AG20443 (cell line): ENCODE results near the gene ADPRS.

Experiments used
- DNase-seq: peaks from one replicate; pipeline ENCODE4 v3.0.0; 2012; ENCODE audit warnings: low spot score, mixed read lengths

ADPRS gene

GRCh38 chr1:36108314-36108713, 19.6 kb downstream of the ADPRS start:
- peak; percentile 30 for DNase-seq

GRCh38 chr1:36109041-36109679, 20.5 kb downstream of the ADPRS start:
- DNase-seq, result peak; percentile 90

- DNase-seq, result no peak
These were observed 22.5 kb downstream of the ADPRS start for GRCh38 chr1:36111151-36111550.

DNA sequence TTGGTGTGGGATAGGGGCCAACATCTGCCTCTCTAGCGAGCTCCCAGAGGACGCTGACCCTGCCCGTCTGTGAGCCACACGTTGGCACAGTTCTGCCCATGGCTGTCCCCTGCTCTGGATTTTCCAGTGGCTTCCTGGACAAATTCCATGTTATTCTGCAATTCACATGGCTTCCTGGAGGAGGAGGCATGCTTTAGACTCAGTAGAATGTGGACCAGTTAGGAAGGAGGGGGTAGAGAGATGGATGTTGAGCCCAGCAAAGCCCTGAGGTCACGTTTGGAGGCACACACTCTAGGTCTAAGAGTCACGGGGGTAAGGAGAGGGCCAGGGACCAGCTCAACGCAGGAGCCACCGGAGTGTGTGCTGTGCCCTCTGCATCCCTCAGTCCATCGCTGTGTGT, 24.1 kb downstream of the ADPRS start:
- no peak for DNase-seq

DNA sequence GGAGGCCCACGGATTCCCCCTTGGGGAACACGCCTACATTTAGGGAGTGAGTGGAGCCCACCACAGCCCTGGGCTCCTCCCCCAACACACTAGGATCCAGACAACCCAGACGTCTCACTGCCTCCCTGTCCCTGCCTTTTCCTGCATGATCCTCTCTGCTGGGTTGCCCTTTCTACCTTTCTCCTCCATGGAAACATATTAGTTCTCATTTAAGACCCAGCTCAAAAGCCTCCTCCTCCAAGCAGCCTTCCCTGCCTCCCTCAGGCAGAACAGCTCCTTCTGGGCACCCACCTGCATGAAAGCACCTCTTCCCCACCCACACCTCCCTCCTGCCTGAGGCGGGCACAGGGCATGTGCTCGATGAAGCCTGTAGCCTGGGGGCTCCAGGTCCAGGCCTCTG, 25.7 kb downstream of the ADPRS start:
- DNase-seq, result no peak

DNA sequence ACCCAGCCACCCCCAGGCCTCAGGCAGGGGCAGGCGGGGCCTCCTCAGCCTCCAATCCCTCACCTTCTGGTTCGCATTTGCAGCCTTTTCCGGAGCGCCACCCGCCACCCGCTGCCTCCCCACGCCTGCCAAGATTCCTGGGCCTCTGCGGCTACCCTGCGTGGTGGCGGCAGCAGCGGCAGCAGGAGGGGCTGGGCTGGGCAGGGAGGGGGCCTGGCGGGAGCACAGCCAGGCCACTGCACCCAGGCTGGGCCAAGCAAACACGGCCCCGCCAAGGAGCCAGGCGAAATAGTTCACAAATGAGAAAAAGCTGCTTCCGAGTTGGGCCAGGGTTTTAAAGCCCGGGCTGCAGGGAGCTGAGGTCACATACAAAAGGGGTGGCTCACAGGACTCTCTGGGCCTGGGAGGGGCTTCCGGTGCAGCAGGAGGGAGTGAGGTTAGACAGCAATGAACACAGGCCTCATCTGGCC, 26.5 kb downstream of the ADPRS start:
- DNase-seq, result peak; percentile 94

DNA sequence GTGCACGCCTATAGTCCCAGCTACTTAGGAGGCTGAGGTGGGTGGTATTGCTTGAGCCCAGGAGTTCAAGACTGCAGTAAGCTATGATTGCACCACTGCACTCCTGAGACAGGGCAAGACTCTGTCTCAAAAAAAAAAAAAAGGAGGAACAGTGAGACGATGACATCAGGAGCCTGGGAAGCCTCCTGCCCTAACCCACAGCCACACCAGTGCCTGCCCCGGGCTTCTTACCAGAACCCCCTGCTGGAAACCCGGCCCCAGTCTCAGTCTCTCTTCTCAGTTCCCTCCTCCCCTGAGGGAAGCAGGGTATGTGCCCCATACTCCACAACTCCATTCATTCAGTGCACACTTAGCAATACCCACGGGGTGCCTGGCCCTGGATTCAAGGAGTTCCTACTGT, 27.2 kb downstream of the ADPRS start:
- peak; percentile 88 for DNase-seq

DNA sequence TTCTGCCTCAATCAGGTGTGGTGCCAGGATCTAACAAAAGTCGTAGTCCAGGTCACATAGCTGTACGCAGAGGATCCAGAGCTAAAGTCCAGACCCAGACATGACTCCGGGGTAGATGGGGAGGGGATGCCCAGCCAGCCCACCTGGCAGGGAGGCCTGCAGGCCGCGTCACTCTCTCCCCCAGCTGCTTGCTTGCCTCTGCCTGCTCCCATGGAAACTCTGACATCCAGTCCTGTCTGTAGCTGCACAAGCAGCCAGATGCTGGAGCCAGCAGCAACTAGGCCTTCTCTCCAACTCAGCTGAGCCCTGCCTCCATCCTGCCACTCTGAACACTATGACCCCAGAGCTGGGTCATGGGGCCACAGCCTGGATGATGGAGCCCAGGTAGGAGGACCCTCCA, 28.2 kb downstream of the ADPRS start:
- DNase-seq, result no peak

DNA sequence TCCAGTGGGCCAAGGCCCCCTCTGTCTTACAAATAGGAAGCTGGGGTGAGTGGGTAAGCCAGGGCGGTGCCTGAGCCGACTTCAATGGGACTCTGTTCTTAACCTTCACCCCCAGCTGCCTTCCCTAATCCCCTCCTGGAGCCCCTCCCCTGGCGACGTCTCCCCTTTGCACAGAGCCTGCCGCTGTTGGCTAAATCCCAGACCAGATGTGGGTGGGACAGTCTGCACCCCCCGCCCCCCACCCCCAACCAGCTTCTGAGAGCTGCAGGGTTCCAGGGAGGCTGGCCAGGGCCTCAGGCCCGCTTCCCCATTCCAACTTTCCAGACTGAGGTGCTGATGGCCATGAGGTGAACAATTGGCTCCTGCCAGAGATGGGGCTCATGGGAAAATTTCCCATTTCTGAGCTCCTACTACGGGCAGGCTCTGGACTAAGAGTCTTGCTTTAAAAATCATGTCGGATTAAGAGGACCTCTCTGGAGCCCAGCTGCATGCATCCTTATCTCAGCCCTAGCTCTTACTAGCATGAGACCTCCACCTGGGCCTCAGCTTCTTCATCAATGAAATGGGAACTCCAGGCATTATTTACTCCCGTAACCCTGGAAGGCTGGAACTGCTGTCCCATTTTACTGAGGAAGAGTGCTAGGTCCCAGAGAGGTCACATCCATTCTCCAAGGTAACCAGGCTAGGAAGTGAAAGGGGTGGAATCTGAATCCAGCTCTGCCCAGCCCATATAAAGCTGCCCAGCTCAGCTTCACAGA, 29.9 kb downstream of the ADPRS start:
- DNase-seq, result no peak

DNA sequence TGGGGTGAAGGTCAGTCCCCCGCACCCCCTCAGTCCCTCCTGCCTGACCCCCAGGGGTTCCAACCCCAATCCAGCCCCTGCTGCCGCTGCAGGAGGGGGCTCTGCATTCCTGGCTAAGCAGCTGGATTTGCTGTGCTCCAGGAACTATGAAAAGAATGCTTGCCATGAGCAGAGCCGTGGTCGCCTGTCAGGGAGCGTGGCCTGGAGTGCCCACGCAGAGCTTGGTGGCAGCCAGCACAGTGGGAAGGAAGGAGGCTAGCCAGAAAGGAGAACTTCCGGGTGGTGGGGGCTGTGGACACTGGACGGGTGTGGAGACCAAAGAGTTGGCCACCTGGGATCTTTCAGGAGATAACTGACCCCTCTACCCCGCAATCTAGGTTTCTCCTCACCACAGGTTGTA, 30.8 kb downstream of the ADPRS start:
- DNase-seq, result no peak

DNA sequence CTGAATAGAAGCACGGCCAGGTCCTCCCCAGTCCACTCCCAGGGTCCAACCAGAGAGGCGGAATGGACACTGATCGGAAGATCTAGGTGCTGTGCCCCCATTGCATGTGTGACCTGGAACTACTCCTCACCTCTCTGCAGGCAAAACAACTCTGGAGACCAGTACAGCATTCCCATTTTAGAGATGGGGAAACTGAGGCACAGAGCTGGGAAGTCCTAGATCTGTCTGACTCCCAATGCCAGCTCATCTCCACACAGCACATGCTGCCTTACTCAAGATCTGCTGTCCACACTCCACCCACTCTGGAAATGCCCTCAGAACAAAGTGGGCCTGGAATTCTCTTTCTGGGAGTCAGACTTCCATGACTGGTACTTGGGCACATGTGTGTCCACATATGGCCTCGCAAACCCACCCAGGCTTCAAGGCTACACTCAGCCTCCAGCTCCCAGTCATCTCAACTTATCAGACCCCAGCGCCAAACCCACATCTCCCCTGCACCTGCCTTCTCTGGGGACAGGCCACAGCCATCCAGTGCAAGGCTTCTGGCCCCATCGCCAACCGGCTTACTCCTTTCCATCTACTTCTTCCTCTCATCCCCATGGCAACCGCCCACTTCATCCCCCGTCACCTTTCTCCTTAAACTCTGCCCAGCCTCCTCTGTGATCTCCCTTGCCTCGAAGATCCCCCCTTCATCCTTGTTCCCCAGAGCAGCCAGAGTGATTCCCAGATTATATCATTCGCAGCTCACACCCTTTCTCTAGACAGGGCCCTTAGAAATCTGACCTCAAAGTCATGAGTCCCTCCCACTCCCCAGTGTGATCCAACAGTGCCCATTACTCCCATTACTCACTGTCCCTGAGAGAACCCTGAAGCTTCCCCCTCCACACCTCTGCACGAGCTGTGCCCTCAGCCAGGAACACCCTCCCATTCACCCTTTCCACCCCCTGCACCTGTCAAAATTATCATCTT, 33.7 kb downstream of the ADPRS start:
- DNase-seq, result no peak

DNA sequence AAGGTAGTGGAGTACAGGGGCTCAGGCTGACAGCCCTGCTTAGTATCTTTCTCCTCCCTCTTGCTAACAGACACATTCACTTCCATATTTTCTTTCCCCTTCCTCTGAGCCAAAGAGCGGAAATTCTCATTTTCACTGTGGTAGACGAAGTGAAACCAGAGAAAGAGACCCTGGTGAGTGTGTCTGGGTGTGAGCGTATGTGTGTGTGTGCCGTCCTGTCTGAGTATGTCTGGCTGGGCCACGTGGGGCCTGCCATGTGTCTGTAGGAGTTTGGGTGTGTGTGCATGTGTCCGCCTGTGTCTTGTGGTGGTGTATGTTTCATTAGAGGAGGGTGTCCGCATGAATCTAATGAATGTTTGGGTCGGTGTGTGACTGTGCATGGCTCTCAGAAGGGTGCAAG, 34.7 kb downstream of the ADPRS start:
- DNase-seq, result no peak

DNA sequence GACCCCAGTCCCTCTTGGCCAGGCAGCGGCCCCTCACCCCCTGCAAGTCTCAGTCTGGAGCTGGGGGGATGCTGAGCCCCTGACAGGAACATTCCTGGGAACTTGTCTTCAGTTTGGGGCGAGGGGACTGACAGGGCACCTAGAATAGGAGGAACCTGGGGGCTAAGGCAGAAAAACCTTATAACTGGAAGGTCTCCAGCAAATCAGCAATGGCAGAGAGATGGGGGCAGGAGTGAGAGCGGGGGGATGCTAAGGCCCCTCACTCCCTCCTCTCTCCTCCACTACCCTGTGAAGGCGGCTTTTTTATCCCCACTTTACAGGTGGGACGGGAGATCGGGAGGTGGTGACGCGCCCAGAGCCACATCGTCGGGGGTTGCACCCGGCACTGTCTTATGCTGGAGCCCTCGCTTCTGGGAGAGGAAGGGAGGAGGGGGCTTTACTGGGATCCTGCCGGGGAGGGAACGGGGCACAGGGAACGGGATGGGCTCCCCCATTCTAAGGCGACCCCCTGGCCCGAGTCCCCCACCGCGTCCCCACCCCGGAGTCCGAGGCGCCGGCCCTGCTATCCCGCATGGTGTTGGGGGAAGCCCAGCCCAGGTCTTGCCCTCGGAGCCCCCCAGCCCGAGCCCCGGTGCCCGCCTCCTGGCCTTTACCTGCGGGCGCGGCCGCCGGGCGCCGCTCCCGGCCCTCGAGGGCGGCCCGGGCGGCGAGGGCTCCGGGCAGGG, 35.9 kb downstream of the ADPRS start:
- DNase-seq, result no peak

- DNase-seq, result peak; percentile 79
These were observed 36.7 kb downstream of the ADPRS start, which contains the start of gene COL8A2 for GRCh38 chr1:36125129-36125991. Gene COL8A2, minus strand, starts transcription at chr1:36125222. Its CDS starts 24,980 bp downstream, at chr1:36100242.

DNA sequence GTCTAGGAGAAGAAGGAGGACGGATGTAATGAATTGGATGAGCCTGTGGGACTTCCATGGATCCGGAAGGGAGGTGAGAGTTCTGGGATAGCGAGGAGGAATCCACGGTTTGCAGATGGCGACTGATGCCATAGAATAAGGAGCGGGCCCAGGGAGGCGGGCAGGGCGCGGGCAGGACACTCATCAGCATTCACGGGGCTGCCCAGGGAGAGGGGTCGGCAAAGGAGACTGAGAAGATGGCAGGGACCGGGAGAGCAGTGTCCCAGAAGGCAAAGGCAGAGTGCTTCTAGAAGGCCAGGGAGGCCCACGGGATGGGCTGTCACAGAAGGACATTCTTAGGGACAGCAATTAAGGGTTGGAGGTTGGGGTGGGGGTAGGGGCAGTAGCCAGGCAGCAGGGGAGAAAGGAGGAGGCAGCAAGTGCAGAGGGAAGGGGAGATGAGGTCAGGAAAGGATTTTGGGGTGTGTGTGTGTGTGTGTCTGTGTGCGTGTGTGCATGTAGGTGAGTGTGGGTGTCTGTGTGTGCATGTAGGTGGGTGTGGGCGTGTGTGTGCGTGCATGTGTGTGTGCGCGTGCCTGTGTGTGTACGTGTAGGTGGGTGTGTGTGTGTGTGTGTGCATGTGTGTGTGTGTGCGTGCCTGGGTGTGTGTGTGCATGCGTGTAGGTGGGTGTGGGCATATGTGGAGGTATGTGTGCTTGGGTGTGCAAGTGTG, 37.5 kb downstream of the ADPRS start:
- no peak for DNase-seq

DNA sequence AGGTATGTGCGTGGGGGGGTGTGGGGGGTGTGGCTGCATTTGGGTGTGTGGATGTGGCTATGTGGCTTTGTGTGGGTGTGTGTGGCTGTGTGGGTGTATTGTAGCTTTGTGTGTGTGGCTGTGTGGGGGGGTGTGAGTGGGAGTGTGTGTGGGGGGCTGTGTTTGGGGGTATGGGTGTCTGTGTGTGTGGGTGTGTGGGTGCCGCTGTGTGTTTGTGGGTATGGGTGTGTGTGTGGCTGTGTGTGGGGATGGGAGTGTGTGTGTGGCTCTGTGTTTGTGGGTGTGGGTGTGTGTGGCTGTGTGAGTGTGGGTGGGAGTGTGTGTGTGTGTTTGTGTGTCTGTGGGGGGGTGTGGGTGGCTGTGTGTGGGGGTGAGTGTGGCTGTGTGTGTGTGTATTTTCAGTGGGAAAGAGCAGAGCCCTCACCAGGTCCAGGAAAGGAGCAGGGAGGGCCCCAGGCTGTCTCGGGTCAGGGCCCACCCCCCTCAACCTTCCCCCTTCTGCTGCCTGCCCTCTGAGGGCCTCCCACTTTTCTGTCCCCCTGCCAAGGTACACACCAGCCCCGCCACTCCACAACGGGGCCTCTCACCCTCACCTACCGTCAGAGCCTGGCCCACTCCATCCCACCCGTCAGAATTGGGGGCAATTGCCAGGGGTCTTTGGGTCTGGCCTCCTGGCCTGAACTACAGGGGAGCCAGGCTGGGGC, 38.3 kb downstream of the ADPRS start:
- DNase-seq, result no peak

- peak; percentile 85 for DNase-seq
These were observed 39.6 kb downstream of the ADPRS start for GRCh38 chr1:36128126-36128904.

GRCh38 chr1:36128905-36129206, 40.2 kb downstream of the ADPRS start:
- DNase-seq, result no peak

DNA sequence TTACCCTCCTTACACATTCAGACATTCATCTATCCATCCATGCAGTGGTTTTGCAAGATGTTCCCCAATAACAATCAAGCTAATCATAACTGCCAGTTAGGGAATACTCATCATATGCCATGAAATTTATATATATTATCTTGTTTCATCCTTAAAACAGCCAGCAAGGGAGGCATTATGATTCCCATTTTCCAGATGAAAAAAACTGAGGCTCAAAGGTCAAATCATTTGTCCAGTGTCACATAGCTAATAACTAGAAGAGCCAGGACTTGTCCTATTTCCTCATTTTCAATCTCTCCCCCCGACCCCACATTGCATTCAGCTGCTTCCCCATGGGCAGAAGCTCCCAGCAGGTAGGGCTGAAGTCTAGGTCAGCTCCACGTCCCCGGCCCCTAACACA, 43.3 kb downstream of the ADPRS start:
- no peak for DNase-seq
